HK-2 (cell line): ENCODE measurements around the gene MLC1.

ENCODE experiments used
- DNase-seq: peaks from one replicate; pipeline ENCODE4 v3.0.0-alpha.2; 2018; ENCODE audit not compliant: unreplicated experiment

MLC1 gene

GRCh38 chr22:50058061-50058905 lies 26.9 kb downstream of the MLC1 start, which contains the start of gene TTLL8:
TTLL8 (minus strand) TSS chr22:50058298.
- DNase-seq: no peak

GRCh38 chr22:50057278-50058060 lies 27.8 kb downstream of the MLC1 start:
- DNase-seq: no peak

- DNase-seq: no peak
Measured at GRCh38 chr22:50056214-50056972, 28.8 kb downstream of the MLC1 start.

DNA sequence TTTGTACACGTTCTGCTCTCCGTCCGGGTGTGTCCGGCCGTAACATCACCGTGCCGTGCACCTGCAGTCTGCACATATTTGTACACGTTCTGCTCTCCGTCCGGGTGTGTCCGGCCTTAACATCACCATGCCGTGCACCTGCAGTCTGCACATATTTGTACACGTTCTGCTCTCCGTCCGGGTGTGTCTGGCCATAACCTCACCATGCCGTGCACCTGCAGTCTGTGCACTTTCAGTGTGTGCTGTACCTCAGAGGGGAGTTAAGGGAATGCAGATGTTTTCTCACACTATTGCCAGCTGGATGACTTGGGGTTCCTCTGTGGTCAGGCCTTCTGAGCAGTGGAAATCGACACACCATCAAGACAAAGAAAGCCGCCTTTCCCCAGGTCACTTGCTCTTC lies 31.4 kb downstream of the MLC1 start:
- DNase-seq: no peak

- no peak for DNase-seq
Measured at GRCh38 chr22:50051930-50052329, 33.3 kb downstream of the MLC1 start.

DNA sequence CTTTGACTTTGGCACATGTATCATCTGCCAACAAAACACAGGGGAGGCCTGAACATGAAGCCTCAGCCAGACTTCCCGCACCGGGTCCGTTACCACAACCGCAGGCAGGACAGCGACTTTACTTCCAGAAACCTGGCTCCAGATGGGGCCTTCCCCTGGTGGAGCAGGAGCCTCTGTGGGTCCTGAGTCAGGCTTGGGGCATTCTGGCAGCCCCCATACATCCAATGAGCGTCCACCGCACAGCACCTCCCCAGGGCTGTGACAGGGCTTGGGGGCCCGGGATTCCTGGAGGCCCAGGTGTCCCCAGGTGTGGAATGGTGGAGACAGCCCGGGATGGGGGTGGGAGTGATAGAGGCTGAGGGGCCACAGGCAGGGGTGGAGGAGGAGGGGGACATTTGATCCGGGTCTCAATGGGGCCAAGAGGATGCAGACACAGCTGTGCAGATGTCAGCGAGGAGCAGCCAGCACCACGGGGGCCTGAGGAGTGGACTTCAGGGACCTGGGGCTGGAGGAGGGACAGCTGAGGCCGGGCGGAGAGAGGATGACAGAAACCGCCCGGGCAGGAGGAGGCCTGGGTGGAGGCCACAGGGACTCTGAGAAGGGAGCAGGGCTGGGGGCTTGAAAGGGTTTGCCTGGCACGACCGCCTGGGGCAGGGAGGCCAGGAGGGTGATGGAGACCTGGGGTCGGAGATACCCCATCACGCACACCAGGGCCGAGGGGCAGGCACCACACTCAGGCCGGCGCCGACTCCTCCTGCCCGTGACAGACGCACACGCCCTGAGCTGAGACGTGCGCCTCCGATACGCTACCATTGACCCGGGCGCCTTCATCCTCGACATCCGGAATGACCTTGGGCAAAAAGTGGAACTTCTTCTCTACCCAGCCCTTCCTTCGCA lies 35.7 kb downstream of the MLC1 start:
- no peak for DNase-seq

DNA sequence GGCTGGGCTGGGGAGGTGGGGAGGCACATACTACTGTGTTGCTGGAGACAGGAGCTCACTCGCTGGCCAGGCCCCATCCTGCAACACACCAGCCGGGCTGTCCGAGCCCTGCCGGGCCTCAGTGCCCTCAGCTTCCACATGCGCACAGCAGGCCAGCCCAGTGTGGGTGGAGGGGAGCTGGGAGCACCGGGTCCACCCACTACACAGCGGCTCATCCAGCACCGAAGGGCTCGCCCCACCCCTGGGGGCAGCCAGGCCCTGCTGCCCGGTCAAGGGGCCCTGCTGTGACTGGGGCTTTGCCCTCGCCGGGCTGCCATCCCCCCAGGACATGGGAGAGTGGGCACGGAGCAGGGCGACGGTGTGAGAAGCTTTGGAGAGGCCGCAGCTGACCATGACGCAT lies 36.4 kb downstream of the MLC1 start:
- DNase-seq: no peak

GRCh38 chr22:50048061-50048765 lies 37.0 kb downstream of the MLC1 start:
- DNase-seq: no peak

- no peak for DNase-seq
Measured at GRCh38 chr22:50047346-50047745, 37.9 kb downstream of the MLC1 start.

GRCh38 chr22:50046481-50047245 lies 38.6 kb downstream of the MLC1 start:
- DNase-seq: no peak

GRCh38 chr22:50046019-50046415 lies 39.2 kb downstream of the MLC1 start:
- DNase-seq: no peak

DNA sequence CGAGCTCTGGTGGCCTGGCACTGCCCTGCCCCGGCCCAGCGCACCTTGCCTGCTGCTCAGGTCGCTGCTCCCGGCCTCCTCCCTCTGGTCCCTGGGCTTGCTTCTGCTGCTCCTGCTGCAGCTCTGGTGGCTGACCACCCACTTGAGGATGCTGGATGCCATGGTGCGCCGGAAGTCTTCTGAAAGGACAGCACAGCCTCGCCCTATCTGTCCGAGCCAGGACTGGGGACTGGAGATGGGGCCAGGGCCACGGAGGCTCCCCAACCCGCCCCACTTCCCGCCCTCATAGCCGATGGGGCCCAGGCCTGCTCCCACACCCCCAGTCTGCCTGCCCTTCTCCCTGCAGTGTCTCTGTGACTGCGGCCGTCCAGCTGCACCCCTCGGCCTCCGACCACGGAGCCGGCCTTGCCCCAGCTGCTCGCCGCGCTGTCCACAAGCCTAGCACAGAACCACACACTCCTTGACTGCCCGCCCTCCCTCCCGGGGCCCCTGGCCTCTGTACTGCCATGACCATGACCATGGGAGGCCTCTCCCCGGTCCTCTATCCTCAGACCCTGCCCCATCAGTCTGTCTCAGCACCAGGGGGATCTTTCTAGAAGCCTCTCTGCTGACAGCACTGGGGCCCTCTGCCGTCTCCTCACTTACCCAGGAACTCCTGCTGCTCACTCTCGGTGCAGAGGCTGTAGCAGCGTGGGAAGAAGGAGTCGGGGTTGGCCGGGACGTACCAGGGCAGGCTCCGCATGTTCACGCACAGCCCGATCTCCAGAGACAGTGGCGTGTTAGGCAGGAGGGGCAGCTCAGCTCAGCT lies 39.8 kb downstream of the MLC1 start:
- no peak for DNase-seq

DNA sequence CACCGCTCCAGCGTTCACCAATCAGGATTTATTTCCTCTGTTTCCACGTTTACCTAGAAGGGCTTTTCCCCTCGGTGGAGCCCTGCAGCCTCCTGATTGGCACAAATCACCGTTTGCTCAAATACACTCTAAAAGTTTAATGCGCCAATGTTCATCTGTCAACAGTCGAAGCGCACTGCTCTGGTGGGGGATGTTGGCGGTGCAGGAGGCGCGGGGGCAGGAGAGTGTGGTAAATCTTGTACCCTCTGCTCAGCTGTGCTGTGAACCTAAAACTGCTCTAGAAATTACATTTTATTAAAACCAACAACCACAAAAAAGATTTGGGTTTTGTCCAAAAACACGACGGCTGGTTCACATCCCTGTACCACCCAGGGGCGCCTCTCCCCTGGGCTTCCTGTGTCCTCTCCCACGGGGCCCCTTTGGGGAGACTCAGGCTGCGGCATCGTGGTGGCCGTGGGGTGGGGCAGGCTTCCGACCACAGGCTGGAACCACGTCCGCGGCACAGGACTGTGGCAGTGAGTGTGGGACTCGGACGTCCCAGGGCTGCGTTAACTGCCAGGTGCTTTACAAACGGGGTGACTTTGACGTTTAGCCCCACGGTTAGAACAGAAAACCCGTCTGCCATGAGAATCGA lies 40.6 kb downstream of the MLC1 start:
- DNase-seq: no peak

DNA sequence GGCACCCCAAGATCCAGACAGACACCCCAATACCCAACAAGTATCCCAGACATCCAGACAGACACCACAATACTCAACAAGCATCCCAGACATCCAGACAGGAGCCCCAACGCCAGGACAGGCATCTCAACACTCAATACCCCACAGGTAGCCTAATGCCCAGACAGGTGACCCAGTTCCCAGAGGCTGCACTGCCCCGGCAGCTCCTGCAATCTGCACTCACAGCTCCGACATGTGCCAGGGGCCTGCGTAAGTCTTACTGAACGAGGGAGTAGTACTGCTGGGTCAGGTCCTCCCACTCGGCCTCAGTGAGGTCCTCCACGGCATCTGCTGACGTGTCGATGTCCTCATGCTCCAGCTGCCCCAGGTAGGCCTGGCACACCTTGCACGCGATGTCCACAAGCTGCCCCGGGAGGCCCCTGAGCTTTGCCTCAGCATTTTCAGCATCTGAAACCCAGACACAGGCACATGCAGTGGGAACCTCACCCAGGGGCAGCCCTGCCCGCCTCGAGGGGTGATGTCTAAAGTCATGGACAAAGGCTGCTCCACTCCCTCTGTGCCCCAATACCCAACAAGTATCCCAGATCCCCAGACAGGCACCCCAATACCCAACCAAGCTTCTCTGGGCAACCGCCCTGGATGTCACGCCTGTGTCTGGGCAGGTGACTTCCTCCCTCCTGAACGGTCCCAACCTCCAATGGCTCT lies 43.7 kb downstream of the MLC1 start:
- DNase-seq: no peak

DNA sequence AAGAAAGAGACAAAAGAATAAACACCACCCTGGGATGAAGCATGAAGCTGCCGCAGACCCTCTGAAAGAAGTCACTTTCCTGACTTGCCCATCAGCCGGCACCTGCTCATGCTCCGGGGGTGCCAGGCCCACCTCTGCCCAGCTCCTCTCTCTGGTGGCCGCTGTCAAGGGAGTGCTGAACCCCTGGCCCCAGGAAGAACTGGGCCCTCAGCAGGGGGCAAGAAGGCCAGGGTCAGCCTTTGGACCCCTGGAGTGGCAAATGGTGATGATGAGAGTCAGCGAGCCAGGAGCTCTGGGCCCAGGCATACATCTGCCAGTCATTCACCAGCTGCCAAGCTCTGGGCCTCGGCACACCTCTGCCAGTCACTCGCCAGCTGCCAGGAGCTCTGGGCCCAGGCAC lies 44.5 kb downstream of the MLC1 start:
- no peak for DNase-seq

GRCh38 chr22:50039669-50040443 lies 45.4 kb downstream of the MLC1 start:
- DNase-seq: no peak
